HG02943 (cell line): Measurements from ENCODE around the gene LRFN3.
"Not testable (repeated sequence)": the region's sequence is repeated elsewhere in the genome, so short reads cannot be mapped to it uniquely, and the experiment has no call there.

Experiments
- ATAC-seq: cut with Tn5 transposase; IDR thresholded peaks from one replicate; pipeline ENCODE4 v1.9.1; 2021; ENCODE audit warnings: mild to moderate bottlenecking, low read depth, moderate library complexity; ENCODE audit not compliant: unreplicated experiment

Gene LRFN3

GRCh38 chr19:35937345-35938281, 1.4 kb downstream of the LRFN3 start:
- ATAC-seq, result no peak

- ATAC-seq, result no peak
Measured at GRCh38 chr19:35938282-35939224, 2.4 kb downstream of the LRFN3 start.

GRCh38 chr19:35939307-35940077, 3.3 kb downstream of the LRFN3 start:
- ATAC-seq, result no peak

- ATAC-seq, result no peak
Measured at GRCh38 chr19:35940078-35940775, 4.1 kb downstream of the LRFN3 start.

- no peak for ATAC-seq
Measured at GRCh38 chr19:35940839-35941238, 4.7 kb downstream of the LRFN3 start.

- no peak for ATAC-seq
Measured at GRCh38 chr19:35942235-35942634, 6.1 kb downstream of the LRFN3 start.

GRCh38 chr19:35943321-35944301, 7.4 kb downstream of the LRFN3 start:
- ATAC-seq, result no peak

- ATAC-seq, result no peak
Measured at GRCh38 chr19:35944556-35944955, 8.4 kb downstream of the LRFN3 start.

GRCh38 chr19:35945121-35945790, 9.1 kb downstream of the LRFN3 start:
- ATAC-seq, result no peak

- ATAC-seq, result no peak
Measured at GRCh38 chr19:35946203-35946602, 10.0 kb downstream of the LRFN3 start.

GRCh38 chr19:35949131-35949530, 13.0 kb downstream of the LRFN3 start:
- ATAC-seq, result no peak

GRCh38 chr19:35955881-35956634, 19.9 kb downstream of the LRFN3 start:
- ATAC-seq, result no peak

GRCh38 chr19:35957411-35957810, 21.2 kb downstream of the LRFN3 start:
- ATAC-seq, result not testable (repeated sequence)

- ATAC-seq, result no peak
Measured at GRCh38 chr19:35958660-35959039, 22.5 kb downstream of the LRFN3 start.

- ATAC-seq, result no peak
Measured at GRCh38 chr19:35959040-35959967, 23.1 kb downstream of the LRFN3 start.

GRCh38 chr19:35959968-35960320, 23.8 kb downstream of the LRFN3 start:
- ATAC-seq, result no peak
